K562 (cell line): ENCODE results near the gene XPC.

Experiments
- CHD1 ChIP-seq: fragments of 200-600 bp; sonication (generic); IDR thresholded peaks from one replicate; pipeline ENCODE4 v1.6.1; 2012; ENCODE audit warnings: mild to moderate bottlenecking, moderate library complexity, low read length, inconsistent platforms
- ELF4 ChIP-seq: fragments of 450-650 bp; formaldehyde crosslinking; IDR thresholded peaks from 2 replicates; pipeline ENCODE4 v1.4.0; 2022; ENCODE audit warnings: missing genetic modification characterization
- EZH2 ChIP-seq: IDR thresholded peaks from 2 replicates; pipeline ENCODE4 v1.6.1; 2012; ENCODE audit warnings: low read depth, mild to moderate bottlenecking, inconsistent platforms, low read length, borderline replicate concordance
- FOXA1 ChIP-seq: fragments of 450-650 bp; IDR thresholded peaks from 2 replicates; pipeline ENCODE4 v1.6.1; 2016; ENCODE audit warnings: mild to moderate bottlenecking, borderline replicate concordance
- HDAC1 ChIP-seq, 2 experiments: fragments of 450-650 bp; IDR thresholded peaks; 2 replicates each; pipeline ENCODE4 v1.6.1; 2016 to 2017; ENCODE audit warnings: inconsistent platforms in 1 of 2, mild to moderate bottlenecking in 1 of 2, moderate library complexity in 1 of 2
- HMBOX1 ChIP-seq: sonication (generic); IDR thresholded peaks from 2 replicates; pipeline ENCODE4 v1.6.1; 2016
- HMG20A ChIP-seq: fragments of 450-650 bp; formaldehyde crosslinking; conservative IDR thresholded peaks from 2 replicates; pipeline ENCODE4 v1.4.0; 2020; ENCODE audit warnings: mild to moderate bottlenecking, mixed read lengths
- JUND ChIP-seq, 2 experiments: IDR thresholded peaks; 2 replicates in 1 of 2; 3 replicates in 1 of 2; pipeline ENCODE4 v1.6.1; 2011; ENCODE audit warnings: borderline replicate concordance in 2 of 2, low read depth in 2 of 2, low read length in 2 of 2, improper control_type of control experiment in 1 of 2, missing biosample characterization in 1 of 2, missing genetic modification characterization in 1 of 2, missing genetic modification reagents in 1 of 2
- KHSRP ChIP-seq: fragments of 450-650 bp; IDR thresholded peaks from 2 replicates; pipeline ENCODE4 v1.6.1; 2017
- RFX7 ChIP-seq: fragments of 250-450 bp; sonication (Bioruptor Pico); IDR thresholded peaks from 2 replicates; pipeline ENCODE4 v1.5.1; 2021; ENCODE audit warnings: mild to moderate bottlenecking
- SETDB1 ChIP-seq: IDR thresholded peaks from one replicate; pipeline ENCODE4 v1.6.1; 2012; ENCODE audit warnings: low read length, control low read depth, inconsistent platforms
- ZBTB11 ChIP-seq, 3 experiments: fragments of 200-800 bp in 1 of 3; fragments of 250-450 bp in 1 of 3; fragments of 450-650 bp in 1 of 3; sonication (Bioruptor Pico) in 1 of 3; sonication (Bioruptor generic) in 1 of 3; formaldehyde crosslinking in 1 of 3; IDR thresholded peaks; 2 replicates each; pipeline versions ENCODE4 v1.6.1 to v1.8.0; 2016 to 2022; ENCODE audit warnings: mild to moderate bottlenecking in 2 of 3, missing genetic modification characterization in 2 of 3, missing compliant biosample characterization in 1 of 3, moderate library complexity in 1 of 3
- TF ChIP-seq, protein P1 (sequence below): fragments of 450-650 bp; formaldehyde crosslinking; IDR thresholded peaks from 2 replicates; pipeline ENCODE4 v1.4.0; 2020; ENCODE audit warnings: mild to moderate bottlenecking, mixed read lengths

- no peak for TF ChIP-seq FOXA1
- TF ChIP-seq HMBOX1 = no peak
- no peak for TF ChIP-seq JUND (IDR thresholded peaks at IDR 0.05; ENCODE audit: borderline replicate concordance, low read depth, low read length)
- no peak for TF ChIP-seq JUND (tag; IDR thresholded peaks at IDR 0.05; ENCODE audit: borderline replicate concordance, low read depth, low read length)
- TF ChIP-seq, protein P1, sequence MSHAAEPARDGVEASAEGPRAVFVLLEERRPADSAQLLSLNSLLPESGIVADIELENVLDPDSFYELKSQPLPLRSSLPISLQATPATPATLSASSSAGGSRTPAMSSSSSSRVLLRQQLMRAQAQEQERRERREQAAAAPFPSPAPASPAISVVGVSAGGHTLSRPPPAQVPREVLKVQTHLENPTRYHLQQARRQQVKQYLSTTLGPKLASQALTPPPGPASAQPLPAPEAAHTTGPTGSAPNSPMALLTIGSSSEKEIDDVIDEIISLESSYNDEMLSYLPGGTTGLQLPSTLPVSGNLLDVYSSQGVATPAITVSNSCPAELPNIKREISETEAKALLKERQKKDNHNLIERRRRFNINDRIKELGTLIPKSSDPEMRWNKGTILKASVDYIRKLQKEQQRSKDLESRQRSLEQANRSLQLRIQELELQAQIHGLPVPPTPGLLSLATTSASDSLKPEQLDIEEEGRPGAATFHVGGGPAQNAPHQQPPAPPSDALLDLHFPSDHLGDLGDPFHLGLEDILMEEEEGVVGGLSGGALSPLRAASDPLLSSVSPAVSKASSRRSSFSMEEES (CRISPR knock-in tag) = no peak
- TF ChIP-seq SETDB1 = no peak
- TF ChIP-seq RFX7 (CRISPR knock-in tag) = no peak
- no peak for TF ChIP-seq HDAC1 (IDR thresholded peaks at IDR 0.05)
- no peak for TF ChIP-seq ZBTB11 (CRISPR knock-in tag; IDR thresholded peaks at IDR 0.05)
- no peak for TF ChIP-seq CHD1
- TF ChIP-seq EZH2 = no peak
- no peak for TF ChIP-seq ELF4 (CRISPR knock-in tag)
- no peak for TF ChIP-seq HMG20A (CRISPR knock-in tag)
- TF ChIP-seq KHSRP = no peak
Observed at GRCh38 chr3:14143271-14144225, 34.9 kb downstream of the XPC start.
